K562 (cell line): Measurements from ENCODE around the gene KIF14. TPM values are rescaled to one million over a fixed set of nuclear protein-coding genes. Genes with fewer than 3 reads are reported as not detected.

Source experiments
- ATAC-seq: fragments of 200-7000 bp; cut with Tn5 transposase; 3 replicates; pipeline ENCODE4 v1.9.1; 2020; ENCODE audit warnings: moderate library complexity
- BruUV-seq: library from RNA; stranded (reverse); fragments of 400-500 nt; replicated peaks from 2 replicates; lab custom pipeline; 2021; lab: Mats Ljungman, UMichigan
- CTCF ChIA-PET: fragments of 300-600 bp; formaldehyde crosslinking; extraction: SDS; loops from one replicate; lab custom pipeline; 2021; ENCODE audit warnings: low intra/inter-chr PET ratio; lab: Yijun Ruan, JAX
- POLR2A ChIA-PET: fragments of 300-600, 350-650 bp; sonication (Branson Sonifier 250); formaldehyde crosslinking; extraction: SDS; loops from one replicate; lab custom pipeline; 2021; ENCODE audit warnings: antibody characterized with exemption, inconsistent platforms; lab: Yijun Ruan, JAX
- DNase-seq, 4 experiments: peaks; one replicate each; pipeline versions ENCODE4 v3.0.0 to v3.0.0-alpha.2; 2011 to 2018; ENCODE audit warnings: low spot score in 3 of 4, mixed read lengths in 3 of 4; ENCODE audit errors: extremely low read depth in 1 of 4
- FAIRE-seq: peaks from 2 replicates; lab custom pipeline; 2011; peaks lifted over from hg19 to GRCh38; lab: Jason Lieb, UNC
- H2AFZ ChIP-seq: 2 replicates; pipeline ENCODE4 v1.6.0; 2011; ENCODE audit warnings: low read depth, low read length, control low read depth, inconsistent platforms
- H3K27ac ChIP-seq: fragments of 200-600 bp; 3 replicates; pipeline ENCODE4 v1.8.0; 2011; ENCODE audit warnings: low read depth, mild to moderate bottlenecking, control low read depth, inconsistent platforms, low read length, moderate library complexity, mixed read lengths; ENCODE audit errors: extremely low read depth
- H3K27me3 ChIP-seq, 2 experiments: fragments of 300-600 bp in 1 of 2; 2 replicates in 1 of 2; 3 replicates in 1 of 2; pipeline versions ENCODE4 v1.6.0 to v1.8.0; 2011; ENCODE audit warnings: inconsistent platforms in 2 of 2, low read length in 2 of 2, mild to moderate bottlenecking in 1 of 2, mixed read lengths in 1 of 2, moderate library complexity in 1 of 2; ENCODE audit not compliant: control insufficient read depth in 2 of 2, insufficient read depth in 2 of 2
- H3K36me3 ChIP-seq: fragments of 300-600 bp; 3 replicates; pipeline ENCODE4 v1.8.0; 2011; ENCODE audit warnings: mild to moderate bottlenecking, low read length, inconsistent platforms; ENCODE audit not compliant: control insufficient read depth, insufficient read depth
- H3K4me1 ChIP-seq, 2 experiments: fragments of 200-600 bp in 1 of 2; replicated peaks in 1 of 2; 2 replicates in 1 of 2; 3 replicates in 1 of 2; pipeline versions ENCODE4 v1.5.1 to v1.8.0; 2011; ENCODE audit warnings: inconsistent platforms in 2 of 2, low read length in 2 of 2, mild to moderate bottlenecking in 1 of 2, mixed read lengths in 1 of 2, moderate library complexity in 1 of 2; ENCODE audit not compliant: control insufficient read depth in 2 of 2, insufficient read depth in 2 of 2
- H3K4me2 ChIP-seq: 2 replicates; pipeline ENCODE4 v1.6.1; 2011; ENCODE audit warnings: low read length, control low read depth, inconsistent platforms, mixed read lengths; ENCODE audit not compliant: insufficient read depth
- H3K4me3 ChIP-seq: fragments of 200-600 bp; sonication (generic), shearing (Covaris generic); 2 replicates; pipeline ENCODE4 v1.5.1; 2016; ENCODE audit warnings: control low read depth, inconsistent platforms
- H3K79me2 ChIP-seq: fragments of 200-600 bp; 3 replicates; pipeline ENCODE4 v1.8.0; 2011; ENCODE audit warnings: low read length, inconsistent platforms; ENCODE audit not compliant: control insufficient read depth, insufficient read depth
- H3K9ac ChIP-seq, 2 experiments: 2 replicates each; pipeline versions ENCODE4 v1.6.0 to v1.6.1; 2011; ENCODE audit warnings: low read depth in 2 of 2, low read length in 2 of 2, control low read depth in 1 of 2, inconsistent platforms in 1 of 2, mild to moderate bottlenecking in 1 of 2, mixed read lengths in 1 of 2; ENCODE audit not compliant: insufficient read depth in 1 of 2
- H3K9me1 ChIP-seq: one replicate; pipeline ENCODE4 v1.6.0; 2011; ENCODE audit warnings: inconsistent platforms, mild to moderate bottlenecking, low read length, moderate library complexity; ENCODE audit not compliant: control insufficient read depth, insufficient read depth
- H3K9me3 ChIP-seq: replicated peaks from 2 replicates; pipeline ENCODE4 v1.5.1; 2011; ENCODE audit warnings: low read depth, low read length, inconsistent platforms; ENCODE audit not compliant: control insufficient read depth, insufficient read depth
- H4K20me1 ChIP-seq: replicated peaks from 2 replicates; pipeline ENCODE4 v1.6.1; 2011; ENCODE audit warnings: low read length, inconsistent platforms, mixed read lengths; ENCODE audit not compliant: control insufficient read depth, insufficient read depth
- CEBPG ChIP-seq, 3 experiments: fragments of 200-800 bp in 1 of 3; sonication (Bioruptor generic) in 1 of 3; sonication (generic) in 1 of 3; formaldehyde crosslinking in 1 of 3; IDR thresholded peaks in 2 of 3; conservative IDR thresholded peaks in 1 of 3; 2 replicates each; pipeline versions ENCODE4 v1.6.1 to v1.8.0; 2016 to 2022; ENCODE audit warnings: missing compliant biosample characterization in 2 of 3, missing genetic modification characterization in 2 of 3, mild to moderate bottlenecking in 1 of 3, missing genetic modification reagents in 1 of 3
- KAT7 ChIP-seq: sonication (generic); formaldehyde crosslinking; IDR thresholded peaks from 2 replicates; pipeline ENCODE4 v1.8.0; 2022; ENCODE audit warnings: missing genetic modification reagents, mild to moderate bottlenecking, borderline replicate concordance
- PREB ChIP-seq: sonication (generic); formaldehyde crosslinking; IDR thresholded peaks from 2 replicates; pipeline ENCODE4 v1.8.1; 2023; ENCODE audit warnings: mild to moderate bottlenecking, missing genetic modification reagents
- RHOXF2B ChIP-seq: fragments of 250-450 bp; sonication (Bioruptor Pico); conservative IDR thresholded peaks from 2 replicates; pipeline ENCODE4 v1.5.1; 2021
- ZBTB33 ChIP-seq: sonication (generic); formaldehyde crosslinking; IDR thresholded peaks from 2 replicates; pipeline ENCODE4 v1.8.1; 2023; ENCODE audit warnings: mild to moderate bottlenecking, missing genetic modification reagents
- ZKSCAN8 ChIP-seq: fragments of 200-800 bp; sonication (Bioruptor generic); IDR thresholded peaks from 2 replicates; pipeline ENCODE4 v1.6.1; 2016; ENCODE audit warnings: missing genetic modification characterization, missing compliant biosample characterization
- WGBS: fragments of 100-300 bp; shearing (Covaris generic); methylation state at CpG from one replicate; pipeline ENCODE4 v1.1.6; 2016; ENCODE audit warnings: low coverage, mixed read lengths; ENCODE audit not compliant: insufficient coverage; ENCODE audit errors: missing lambda C conversion rate; 5-methylcytosine and 5-hydroxymethylcytosine counted together
- in situ Hi-C: fragments of 300-500 bp; cut with MboI; formaldehyde crosslinking; loops from 4 replicates; pipeline ENCODE4 v1.15.0; 2018; ENCODE audit warnings: inconsistent platforms, mixed read lengths
- intact Hi-C: fragments of 100-400 bp; cut with micrococcal nuclease; formaldehyde crosslinking; loops from 2 replicates; pipeline ENCODE4 v1.14.2; 2022
- polyA plus RNA-seq, 8 experiments: library from polyadenylated mRNA; depleted of rRNA in 4 of 8; stranded (reverse) in 5 of 8; unstranded in 3 of 8; fragments of >200 nt; fragmentation: Nextera tagmentation in 2 of 8; fragmentation: Illumina TruSeq in 1 of 8; extraction: Ambion mirVana in 2 of 8; extraction: Trizol in 1 of 8; gene quantifications; 2 replicates each; pipeline versions ENCODE4 v1.2.1 to v1.2.3, GENCODE V29; 2011 to 2014; ENCODE audit warnings: inconsistent platforms in 1 of 8, missing spikeins in 1 of 8
- total RNA-seq, 7 experiments: library from RNA; depleted of rRNA in 6 of 7; stranded (reverse); fragments of >200 nt in 6 of 7; fragmentation: Illumina TruSeq in 2 of 7; extraction: Trizol in 2 of 7; gene quantifications; 2 replicates each; pipeline versions ENCODE4 v1.2.1 to v1.2.3, GENCODE V29; 2011 to 2021; ENCODE audit warnings: low replicate concordance in 1 of 7

Gene KIF14
- total and polyA plus RNA-seq, 9 of the 15 experiments (the other 6 are each of a cell fraction or from before 2014, with no cell fraction given), result 11.5 to 47.4 (median 29.0) TPM

DNA sequence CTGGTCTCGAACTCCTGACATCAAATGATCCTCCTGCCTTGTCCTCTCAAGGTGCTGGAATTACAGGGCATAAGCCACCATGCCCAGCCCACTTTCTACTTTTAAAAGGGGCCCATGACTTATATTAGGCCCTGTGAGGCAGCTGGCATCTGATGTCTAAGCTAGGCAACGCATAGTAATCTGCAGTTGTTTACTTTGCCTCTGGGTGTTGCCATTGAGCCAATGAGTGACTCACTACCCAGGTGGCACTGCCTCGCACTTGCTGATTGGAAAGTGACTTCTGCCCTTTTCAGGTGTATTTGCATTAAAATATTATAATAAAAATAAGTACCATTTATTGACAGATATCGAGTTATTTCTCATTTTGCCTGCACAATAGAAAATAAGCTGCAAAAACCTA lies 84.9 kb downstream of the KIF14 start (continued):
- no peak for TF ChIP-seq CEBPG (CRISPR knock-in tag; IDR thresholded peaks at IDR 0.05)
- TF ChIP-seq CEBPG (tag; conservative IDR thresholded peaks at IDR 0.05 in 1 of 2, IDR thresholded peaks at IDR 0.05 in 1 of 2), result no peak
- TF ChIP-seq ZBTB33 (CRISPR knock-in tag), result no peak
- TF ChIP-seq KAT7, result no peak
- no peak for TF ChIP-seq ZKSCAN8 (CRISPR knock-in tag)
- TF ChIP-seq, all 486 proteins: peak for 3

DNA sequence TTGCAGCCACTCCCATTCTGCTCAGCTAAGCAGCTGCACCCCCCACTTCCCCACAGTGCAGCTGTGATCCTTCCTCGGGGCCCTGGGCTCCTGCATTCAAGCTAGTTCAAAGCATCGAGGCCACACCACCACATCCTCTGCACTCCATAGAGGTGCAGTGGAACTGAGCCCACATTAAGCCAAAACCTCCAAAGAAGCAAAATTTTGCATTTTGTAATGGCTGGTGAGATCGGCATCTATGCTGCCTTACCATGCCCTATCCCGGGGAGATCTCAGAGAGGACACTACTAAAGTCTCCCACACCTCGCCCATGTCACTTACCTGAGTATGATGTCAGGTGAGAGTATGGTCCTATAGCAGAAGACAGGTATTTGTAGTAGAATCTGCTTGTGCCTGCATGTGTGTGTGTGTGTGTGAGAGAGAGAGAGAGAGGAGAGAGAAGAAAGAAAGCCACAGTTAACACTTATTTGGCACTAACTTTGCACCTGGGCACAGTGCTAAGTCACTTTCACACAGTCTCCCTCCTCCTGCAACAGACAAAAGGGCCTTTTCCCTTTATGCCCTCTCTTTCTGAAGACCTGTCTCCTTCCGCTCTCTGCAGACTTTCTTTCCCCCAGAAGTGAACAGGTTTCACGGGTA lies 89.8 kb downstream of the KIF14 start:
- Histone ChIP-seq H3K4me1 (no peaks in the 10 kb centered on the region), H3K9me1 (no peaks in the 10 kb centered on the region), H3K27me3 (peaks cover 18 to 37% of the 10 kb centered on the region in 2 experiments), H3K79me2 (no peaks in the 10 kb centered on the region), H3K9me3 (no peaks in the 10 kb centered on the region), H4K20me1 (no peaks in the 10 kb centered on the region), H3K27ac (no peak overlapping the region), H2AFZ (no peak overlapping the region), H3K4me2 (no peak overlapping the region), H3K36me3 (no peaks in the 10 kb centered on the region), H3K9ac (no peak overlapping the region), H3K4me3 (no peak overlapping the region)
- no peak; the same call in 1 of the 3 replicates for ATAC-seq
- intact Hi-C loops, result no loop called here
- BruUV-seq, result no TSS peak
- ChIA-PET CTCF (no interaction called here), POLR2A (no interaction called here)
- in situ Hi-C loops, result no loop called here
- no peak for FAIRE-seq
- WGBS, result 1% methylated on average over 7 of the region's 7 CpGs
- TF ChIP-seq PREB (CRISPR knock-in tag) (no peak), RHOXF2B (CRISPR knock-in tag) (no peak)
- DNase-seq, result no peak
